HepG2 (cell line): ENCODE measurements around the gene HIF1AN. TPM values are rescaled to one million over a fixed set of nuclear protein-coding genes. Genes with fewer than 3 reads are reported as not detected.

Experiments used
- FOXC1 ChIP-seq: sonication (generic); formaldehyde crosslinking; IDR thresholded peaks from 2 replicates; pipeline ENCODE4 v1.8.0; 2022; ENCODE audit warnings: mild to moderate bottlenecking, missing genetic modification reagents, borderline replicate concordance
- GATA4 ChIP-seq: sonication (generic); IDR thresholded peaks from 2 replicates; pipeline ENCODE4 v1.6.1; 2016; ENCODE audit warnings: antibody characterized with exemption, low read depth, borderline replicate concordance
- KMT2A ChIP-seq: sonication (generic); formaldehyde crosslinking; IDR thresholded peaks from 2 replicates; pipeline ENCODE4 v1.4.0; 2020; ENCODE audit warnings: missing genetic modification reagents
- MAF1 ChIP-seq: sonication (generic); formaldehyde crosslinking; IDR thresholded peaks from 2 replicates; pipeline ENCODE4 v1.5.0; 2020; ENCODE audit warnings: missing genetic modification reagents, borderline replicate concordance
- NRL ChIP-seq: sonication (generic); formaldehyde crosslinking; IDR thresholded peaks from 2 replicates; pipeline ENCODE4 v1.5.0; 2020; ENCODE audit warnings: missing genetic modification reagents, mild to moderate bottlenecking, moderate library complexity, borderline replicate concordance
- THYN1 ChIP-seq: sonication (generic); formaldehyde crosslinking; IDR thresholded peaks from 2 replicates; pipeline ENCODE4 v1.8.1; 2023; ENCODE audit warnings: low read depth, mild to moderate bottlenecking, moderate library complexity, missing genetic modification reagents, borderline replicate concordance
- ZBTB39 ChIP-seq: sonication (generic); formaldehyde crosslinking; IDR thresholded peaks from 2 replicates; pipeline ENCODE4 v1.5.0; 2020; ENCODE audit warnings: missing genetic modification reagents
- ZKSCAN8 ChIP-seq: IDR thresholded peaks from 2 replicates; pipeline ENCODE4 v1.6.1; 2016; ENCODE audit warnings: borderline replicate concordance, missing genetic modification reagents, missing compliant biosample characterization
- ZNF235 ChIP-seq: sonication (generic); formaldehyde crosslinking; IDR thresholded peaks from 2 replicates; pipeline ENCODE4 v1.8.1; 2023; ENCODE audit warnings: mild to moderate bottlenecking, missing genetic modification reagents, borderline replicate concordance
- ZNF275 ChIP-seq: sonication (generic); formaldehyde crosslinking; IDR thresholded peaks from 2 replicates; pipeline ENCODE4 v1.8.0; 2022; ENCODE audit warnings: missing genetic modification reagents, mild to moderate bottlenecking, inconsistent platforms, borderline replicate concordance
- ZNF550 ChIP-seq: sonication (generic); formaldehyde crosslinking; IDR thresholded peaks from 2 replicates; pipeline ENCODE4 v1.4.0; 2020; ENCODE audit warnings: mild to moderate bottlenecking, missing genetic modification reagents, borderline replicate concordance
- polyA plus RNA-seq, 8 experiments: library from polyadenylated mRNA; depleted of rRNA in 3 of 8; stranded (reverse) in 7 of 8; unstranded in 1 of 8; fragments of >200 nt; fragmentation: Illumina TruSeq in 4 of 8; extraction: Trizol in 4 of 8; gene quantifications; 2 replicates each; pipeline versions ENCODE4 v1.2.1 to v1.2.3, GENCODE V29; 2011 to 2016; ENCODE audit warnings: low read depth in 4 of 8, missing spikeins in 1 of 8, mixed read lengths in 1 of 8; ENCODE audit not compliant: insufficient read depth in 1 of 8
- total RNA-seq, 5 experiments: library from RNA; depleted of rRNA; stranded (reverse); fragments of >200 nt; fragmentation: Illumina TruSeq; extraction: Trizol; gene quantifications; 2 replicates each; pipeline ENCODE4 v1.2.3, GENCODE V29; 2016; ENCODE audit warnings: low read depth in 1 of 5
- TF ChIP-seq, protein P1 (sequence below), 2 experiments: sonication (generic) in 1 of 2; formaldehyde crosslinking in 1 of 2; IDR thresholded peaks; 2 replicates each; pipeline versions ENCODE4 v1.6.1 to v1.9.0; 2014 to 2022; ENCODE audit warnings: antibody characterized with exemption in 1 of 2, borderline replicate concordance in 1 of 2, inconsistent platforms in 1 of 2, low read depth in 1 of 2, missing genetic modification reagents in 1 of 2
- TF ChIP-seq, protein P2 (sequence below): sonication (generic); formaldehyde crosslinking; IDR thresholded peaks from 2 replicates; pipeline ENCODE4 v1.9.0; 2022; ENCODE audit warnings: missing genetic modification reagents, mild to moderate bottlenecking, borderline replicate concordance
- TF ChIP-seq, protein P3 (sequence below): IDR thresholded peaks from 2 replicates; pipeline ENCODE4 v1.6.1; 2016; ENCODE audit warnings: mild to moderate bottlenecking

The HIF1AN gene
- total and polyA plus RNA-seq, 2 of the 13 experiments (the other 11 are each of a cell fraction or from before 2014, with no cell fraction given) = 8.6 to 10.7 TPM

DNA sequence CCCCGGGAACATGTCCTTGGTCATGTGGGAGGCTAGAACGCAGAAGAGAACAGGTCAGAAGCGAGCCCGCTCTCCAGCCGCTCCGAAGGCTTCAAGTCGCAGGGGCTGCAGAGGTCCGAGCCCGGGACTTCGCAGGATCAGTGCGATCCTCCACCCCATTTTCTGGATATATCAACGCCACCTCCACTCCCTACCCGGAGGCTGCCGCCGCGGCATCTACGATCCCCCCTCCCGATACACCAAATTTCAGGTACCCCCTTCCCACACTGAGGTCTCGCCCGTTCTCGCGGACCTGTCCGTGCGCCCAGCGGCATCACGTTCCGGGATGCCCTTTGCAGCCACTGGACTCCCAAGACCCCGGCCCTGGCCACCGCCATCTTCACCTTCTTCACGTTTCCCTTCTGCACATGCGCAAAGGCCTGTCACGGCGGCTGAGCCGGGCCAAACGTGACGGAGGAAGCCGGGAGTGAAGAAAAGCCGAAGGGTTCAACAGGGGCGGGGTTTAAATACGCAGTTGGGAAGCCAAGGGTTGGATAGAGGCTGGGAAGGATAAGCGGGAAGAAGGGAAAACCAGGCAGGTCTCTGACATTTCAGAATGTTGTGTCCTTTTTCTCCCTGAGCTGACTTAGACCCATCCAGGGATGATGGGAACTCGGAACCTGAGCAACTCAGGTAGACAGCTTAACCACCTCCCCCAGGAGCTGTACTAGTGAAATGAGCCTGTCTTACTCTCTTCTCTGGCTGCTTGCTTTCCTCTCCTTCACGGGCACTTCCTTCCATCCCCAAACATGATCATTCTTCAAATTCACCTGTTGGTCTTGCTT lies 6.1 kb upstream of the HIF1AN start, which contains the start of gene NDUFB8 (continued):
- TF ChIP-seq, protein P1, sequence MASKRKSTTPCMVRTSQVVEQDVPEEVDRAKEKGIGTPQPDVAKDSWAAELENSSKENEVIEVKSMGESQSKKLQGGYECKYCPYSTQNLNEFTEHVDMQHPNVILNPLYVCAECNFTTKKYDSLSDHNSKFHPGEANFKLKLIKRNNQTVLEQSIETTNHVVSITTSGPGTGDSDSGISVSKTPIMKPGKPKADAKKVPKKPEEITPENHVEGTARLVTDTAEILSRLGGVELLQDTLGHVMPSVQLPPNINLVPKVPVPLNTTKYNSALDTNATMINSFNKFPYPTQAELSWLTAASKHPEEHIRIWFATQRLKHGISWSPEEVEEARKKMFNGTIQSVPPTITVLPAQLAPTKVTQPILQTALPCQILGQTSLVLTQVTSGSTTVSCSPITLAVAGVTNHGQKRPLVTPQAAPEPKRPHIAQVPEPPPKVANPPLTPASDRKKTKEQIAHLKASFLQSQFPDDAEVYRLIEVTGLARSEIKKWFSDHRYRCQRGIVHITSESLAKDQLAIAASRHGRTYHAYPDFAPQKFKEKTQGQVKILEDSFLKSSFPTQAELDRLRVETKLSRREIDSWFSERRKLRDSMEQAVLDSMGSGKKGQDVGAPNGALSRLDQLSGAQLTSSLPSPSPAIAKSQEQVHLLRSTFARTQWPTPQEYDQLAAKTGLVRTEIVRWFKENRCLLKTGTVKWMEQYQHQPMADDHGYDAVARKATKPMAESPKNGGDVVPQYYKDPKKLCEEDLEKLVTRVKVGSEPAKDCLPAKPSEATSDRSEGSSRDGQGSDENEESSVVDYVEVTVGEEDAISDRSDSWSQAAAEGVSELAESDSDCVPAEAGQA (IDR thresholded peaks at IDR 0.05; ENCODE audit: low read depth) = no peak
- TF ChIP-seq, protein P1 (CRISPR knock-in tag; IDR thresholded peaks at IDR 0.05; ENCODE audit: borderline replicate concordance) = no peak
- TF ChIP-seq THYN1 (CRISPR knock-in tag) = no peak
- TF ChIP-seq KMT2A (CRISPR knock-in tag) = peak; percentile 56
- TF ChIP-seq ZBTB39 (CRISPR knock-in tag) = peak; percentile 52; the same call in 1 of the 2 replicates
- TF ChIP-seq ZKSCAN8 (CRISPR knock-in tag) = no peak
- no peak for TF ChIP-seq ZNF235 (CRISPR knock-in tag)
- TF ChIP-seq GATA4 = peak; percentile 55; the same call in 1 of the 2 replicates
- TF ChIP-seq, protein P2, sequence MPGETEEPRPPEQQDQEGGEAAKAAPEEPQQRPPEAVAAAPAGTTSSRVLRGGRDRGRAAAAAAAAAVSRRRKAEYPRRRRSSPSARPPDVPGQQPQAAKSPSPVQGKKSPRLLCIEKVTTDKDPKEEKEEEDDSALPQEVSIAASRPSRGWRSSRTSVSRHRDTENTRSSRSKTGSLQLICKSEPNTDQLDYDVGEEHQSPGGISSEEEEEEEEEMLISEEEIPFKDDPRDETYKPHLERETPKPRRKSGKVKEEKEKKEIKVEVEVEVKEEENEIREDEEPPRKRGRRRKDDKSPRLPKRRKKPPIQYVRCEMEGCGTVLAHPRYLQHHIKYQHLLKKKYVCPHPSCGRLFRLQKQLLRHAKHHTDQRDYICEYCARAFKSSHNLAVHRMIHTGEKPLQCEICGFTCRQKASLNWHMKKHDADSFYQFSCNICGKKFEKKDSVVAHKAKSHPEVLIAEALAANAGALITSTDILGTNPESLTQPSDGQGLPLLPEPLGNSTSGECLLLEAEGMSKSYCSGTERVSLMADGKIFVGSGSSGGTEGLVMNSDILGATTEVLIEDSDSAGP = peak; percentile 55; the same call in 1 of the 2 replicates
- no peak for TF ChIP-seq ZNF275 (CRISPR knock-in tag)
- peak; percentile 77; the same call in 1 of the 2 replicates for TF ChIP-seq NRL (CRISPR knock-in tag)
- TF ChIP-seq, protein P3, sequence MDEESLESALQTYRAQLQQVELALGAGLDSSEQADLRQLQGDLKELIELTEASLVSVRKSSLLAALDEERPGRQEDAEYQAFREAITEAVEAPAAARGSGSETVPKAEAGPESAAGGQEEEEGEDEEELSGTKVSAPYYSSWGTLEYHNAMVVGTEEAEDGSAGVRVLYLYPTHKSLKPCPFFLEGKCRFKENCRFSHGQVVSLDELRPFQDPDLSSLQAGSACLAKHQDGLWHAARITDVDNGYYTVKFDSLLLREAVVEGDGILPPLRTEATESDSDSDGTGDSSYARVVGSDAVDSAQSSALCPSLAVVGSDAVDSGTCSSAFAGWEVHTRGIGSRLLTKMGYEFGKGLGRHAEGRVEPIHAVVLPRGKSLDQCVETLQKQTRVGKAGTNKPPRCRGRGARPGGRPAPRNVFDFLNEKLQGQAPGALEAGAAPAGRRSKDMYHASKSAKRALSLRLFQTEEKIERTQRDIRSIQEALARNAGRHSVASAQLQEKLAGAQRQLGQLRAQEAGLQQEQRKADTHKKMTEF (CRISPR knock-in tag) = peak; percentile 16; the same call in 1 of the 2 replicates
- no peak for TF ChIP-seq MAF1 (CRISPR knock-in tag)
- no peak for TF ChIP-seq ZNF550 (CRISPR knock-in tag)
- TF ChIP-seq FOXC1 (CRISPR knock-in tag) = peak; percentile 57; the same call in 1 of the 2 replicates
